DND-41 (cell line): ENCODE results near the gene ENO2.

Experiments
- CTCF ChIP-seq: IDR thresholded peaks from 2 replicates; pipeline ENCODE4 v1.5.1; 2012; ENCODE audit warnings: borderline replicate concordance, low read length, moderate library complexity, mild to moderate bottlenecking; ENCODE audit not compliant: poor library complexity, severe bottlenecking; ENCODE audit errors: extremely low read depth
- EZH2 ChIP-seq: IDR thresholded peaks from 3 replicates; pipeline ENCODE4 v1.6.1; 2012; ENCODE audit warnings: borderline replicate concordance, low read depth, mild to moderate bottlenecking, moderate library complexity, low read length, inconsistent platforms; ENCODE audit not compliant: severe bottlenecking

GRCh38 chr12:6867413-6868210, 46.8 kb upstream of the ENO2 start, which contains the start of gene TPI1:
- no peak for TF ChIP-seq CTCF
- no peak for TF ChIP-seq EZH2
